Measurements from ENCODE around the gene FXYD1. TPM values are rescaled to one million over a fixed set of nuclear protein-coding genes. Genes with fewer than 3 reads are reported as not detected.

Gene FXYD1
- total RNA-seq, 1 donor from 2014 or later, result 1.1 TPM

DNA sequence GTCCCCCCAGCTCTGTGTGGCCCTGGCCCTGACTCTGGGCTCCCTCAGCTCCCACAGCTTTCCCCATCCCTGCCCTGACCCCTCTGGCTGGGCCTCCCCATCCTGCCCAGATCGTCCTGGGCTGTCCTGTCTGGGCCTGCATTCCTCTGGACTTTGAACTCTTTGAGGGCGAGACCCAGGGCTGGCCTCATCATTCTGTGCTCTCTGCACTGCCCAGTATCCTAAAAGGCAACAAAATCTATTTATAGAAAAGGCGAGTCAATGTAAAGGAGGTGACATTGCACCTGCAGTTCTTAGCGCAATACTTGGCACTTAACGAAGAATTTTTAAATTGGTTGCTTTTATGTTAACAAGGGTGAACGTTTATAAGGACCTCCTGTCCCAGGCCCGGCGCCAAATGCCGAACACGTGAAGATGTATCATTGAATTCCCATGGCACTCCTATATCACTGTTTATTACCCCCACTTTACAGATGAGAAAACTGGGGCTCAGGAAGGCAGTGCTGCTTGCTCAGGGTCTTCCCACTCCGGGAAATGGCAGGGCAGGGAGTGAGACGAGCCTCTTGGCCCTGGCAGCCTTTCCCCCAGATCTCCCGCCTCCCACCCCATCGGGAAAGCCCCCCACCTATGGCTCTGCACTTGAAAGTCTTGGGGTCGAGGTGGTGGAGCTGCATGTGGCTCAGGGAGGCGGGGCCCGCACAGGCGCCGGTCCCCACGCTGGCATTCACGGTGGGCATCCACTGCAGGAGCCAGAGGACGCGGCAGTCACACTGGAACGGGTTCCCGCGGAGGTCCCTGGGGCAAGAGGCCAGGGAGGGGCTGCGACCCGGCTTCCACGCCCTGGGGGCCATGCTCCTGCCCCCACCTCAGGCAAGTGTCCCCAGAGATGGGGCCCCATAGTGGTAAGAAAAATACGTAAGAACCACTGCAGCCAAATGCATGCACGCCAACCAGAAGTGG is 7.6 kb upstream of the FXYD1 start:
- TF ChIP-seq CTCF (IDR thresholded peaks at IDR 0.05), result no peak
- DNase-seq, result no peak
- Mint-ChIP-seq H3K27me3 (no peaks in the 10 kb centered on the region), H3K27ac (no peak overlapping the region), H3K9me3 (no peaks in the 10 kb centered on the region), H3K36me3 (ENCODE audit: low read depth) (no peaks in the 10 kb centered on the region), H3K4me3 (no peak overlapping the region), H3K4me1 (peaks cover 5% of the 10 kb centered on the region)
- intact Hi-C loops (cut with micrococcal nuclease), result no loop called here
- ChIA-PET CTCF (no interaction called here), POLR2A (no interaction called here)
- no peak for ATAC-seq (ENCODE audit: low read depth)

DNA sequence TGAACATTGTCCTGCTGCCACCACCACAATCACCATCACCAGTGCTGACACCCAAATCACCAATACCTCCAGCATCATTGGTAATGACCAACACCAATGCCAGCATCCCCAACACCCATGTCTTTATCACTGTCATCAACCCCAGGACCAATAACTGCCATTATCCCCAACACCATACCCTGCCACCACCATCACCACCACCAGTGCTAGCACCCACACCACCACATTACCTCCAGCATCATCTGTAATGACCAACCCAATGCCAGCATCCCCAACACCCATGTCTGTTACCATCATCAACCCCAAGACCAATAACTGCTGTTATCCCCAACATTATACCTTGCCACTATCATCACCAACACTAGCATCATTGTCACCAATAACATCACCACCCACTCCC is 6.4 kb upstream of the FXYD1 start:
- ATAC-seq (ENCODE audit: low read depth) (no peak), DNase-seq (no peak)
- Mint-ChIP-seq H3K9me3 (no peaks in the 10 kb centered on the region), H3K27me3 (no peaks in the 10 kb centered on the region), H3K4me1 (peaks cover 9% of the 10 kb centered on the region), H3K4me3 (no peak overlapping the region), H3K36me3 (ENCODE audit: low read depth) (no peaks in the 10 kb centered on the region), H3K27ac (no peak overlapping the region)
- TF ChIP-seq CTCF (IDR thresholded peaks at IDR 0.05), result no peak
- ChIA-PET CTCF (no interaction called here), POLR2A (no interaction called here)
- intact Hi-C loops (cut with micrococcal nuclease), result no loop called here

DNA sequence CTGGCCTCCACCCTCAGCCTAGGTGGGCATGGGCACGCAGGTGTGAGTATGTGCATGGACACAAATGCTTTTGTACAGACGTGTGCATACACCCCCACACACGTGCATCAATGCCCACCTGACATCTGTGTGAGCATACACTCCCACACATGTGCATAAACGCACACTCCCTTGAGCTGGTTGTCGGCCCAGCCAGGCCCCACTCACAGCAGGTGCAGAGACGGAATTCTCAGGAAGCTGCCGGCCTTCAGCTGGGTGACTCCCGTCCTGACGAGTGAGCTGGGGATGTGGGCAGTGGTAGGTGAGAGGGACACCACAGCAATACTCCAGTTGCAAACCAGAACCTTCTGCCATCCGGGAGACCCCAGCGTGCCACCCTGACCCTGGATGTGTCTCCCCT is 4.8 kb upstream of the FXYD1 start:
- TF ChIP-seq CTCF (IDR thresholded peaks at IDR 0.05), result no peak
- peaks cover 15% of the 10 kb centered on the region for H3K4me1 Mint-ChIP-seq
- ChIA-PET POLR2A (interaction anchor here (0.9 kb wide), 1 partner anchor 10 kb away, joined by 3 read pairs; no protein-coding TSS in a partner anchor), CTCF (interaction anchor here (1.1 to 3.6 kb wide), 2 partner anchors 18 to 67 kb away, joined by 3 to 31 read pairs; no protein-coding TSS in a partner anchor)
- H3K36me3 Mint-ChIP-seq (ENCODE audit: low read depth), result no peaks in the 10 kb centered on the region
- ATAC-seq (ENCODE audit: low read depth) (no peak), DNase-seq (no peak)
- H3K9me3 Mint-ChIP-seq, result no peaks in the 10 kb centered on the region
- H3K4me3 Mint-ChIP-seq, result no peak overlapping the region
- H3K27ac Mint-ChIP-seq, result no peak overlapping the region
- intact Hi-C loops (cut with micrococcal nuclease), result no loop called here
- H3K27me3 Mint-ChIP-seq, result no peaks in the 10 kb centered on the region

GRCh38 chr19:35134601-35135242 is 3.9 kb upstream of the FXYD1 start, which contains the start of gene LGI4:
Gene LGI4 (minus strand): TSS chr19:35135059. CDS start chr19:35134680, 379 bp downstream.
- Mint-ChIP-seq H3K4me3 (no peak within 1 kb of the TSS), H3K4me1 (peaks cover 15% of the 10 kb centered on the region), H3K27me3 (no peaks in the 10 kb centered on the region), H3K9me3 (no peaks in the 10 kb centered on the region), H3K27ac (no peak within 1 kb of the TSS), H3K36me3 (ENCODE audit: low read depth) (no peaks in the 10 kb centered on the region)
- TF ChIP-seq CTCF (IDR thresholded peaks at IDR 0.05), result no peak
- no peak for ATAC-seq (ENCODE audit: low read depth)
- ChIA-PET POLR2A (interaction anchor here (0.6 to 1.2 kb wide), 2 partner anchors 10 to 322 kb away, joined by 3 to 6 read pairs; no protein-coding TSS in a partner anchor), CTCF (interaction anchor here (0.8 to 3.6 kb wide), 6 partner anchors 17 to 81 kb away, joined by 3 to 31 read pairs (median 4); no protein-coding TSS in a partner anchor)
- intact Hi-C loops (cut with micrococcal nuclease), result loop anchor here (1.0 kb wide), 4 partner anchors 20 to 161 kb away; no protein-coding TSS in a partner anchor
- DNase-seq, result no peak

Measured in activated B cell treated with CpG ODN at 0.5 μM for 24 hours (primary cell).